Trophoblast cell (in vitro differentiated cells and primary cell): Measurements from ENCODE around the gene IGFBP5.

ENCODE experiments used
- DNase-seq, 2 donors: peaks; one replicate each; pipeline ENCODE4 v3.0.0-alpha.2; 2016
- H2AFZ ChIP-seq: 2 replicates; pipeline ENCODE4 v1.6.1; 2013; ENCODE audit warnings: low read length, moderate library complexity, mild to moderate bottlenecking; ENCODE audit not compliant: insufficient read depth, poor library complexity
- H2AK5ac ChIP-seq: 2 replicates; pipeline ENCODE4 v1.6.1; 2013; ENCODE audit warnings: mild to moderate bottlenecking, low read length
- H2BK120ac ChIP-seq: 2 replicates; pipeline ENCODE4 v1.6.1; 2013; ENCODE audit warnings: low read length, mild to moderate bottlenecking, moderate library complexity; ENCODE audit not compliant: insufficient read depth, poor library complexity
- H2BK12ac ChIP-seq: 2 replicates; pipeline ENCODE4 v1.6.1; 2013; ENCODE audit warnings: mild to moderate bottlenecking, low read length, moderate library complexity
- H2BK5ac ChIP-seq: 2 replicates; pipeline ENCODE4 v1.6.1; 2013; ENCODE audit warnings: low read length, low read depth, moderate library complexity, mild to moderate bottlenecking; ENCODE audit not compliant: poor library complexity
- H3K14ac ChIP-seq: 2 replicates; pipeline ENCODE4 v1.6.1; 2013; ENCODE audit warnings: mild to moderate bottlenecking, low read length
- H3K18ac ChIP-seq: 2 replicates; pipeline ENCODE4 v1.6.1; 2013; ENCODE audit warnings: mild to moderate bottlenecking, low read length
- H3K23ac ChIP-seq: 2 replicates; pipeline ENCODE4 v1.6.1; 2013; ENCODE audit warnings: low read length
- H3K27ac ChIP-seq: 2 replicates; pipeline ENCODE4 v1.5.1; 2013; ENCODE audit warnings: low read depth, mild to moderate bottlenecking, inconsistent platforms, low read length, moderate library complexity
- H3K27me3 ChIP-seq: 2 replicates; pipeline ENCODE4 v1.6.1; 2013; ENCODE audit warnings: inconsistent platforms, mild to moderate bottlenecking, low read length, moderate library complexity; ENCODE audit not compliant: insufficient read depth
- H3K36me3 ChIP-seq, 2 experiments: 1 replicate in 1 of 2; 2 replicates in 1 of 2; pipeline ENCODE4 v1.6.1; 2013; ENCODE audit warnings: low read length in 2 of 2, mild to moderate bottlenecking in 2 of 2, moderate library complexity in 1 of 2; ENCODE audit not compliant: insufficient read depth in 2 of 2, control insufficient read depth in 1 of 2
- H3K4ac ChIP-seq: 2 replicates; pipeline ENCODE4 v1.6.1; 2013; ENCODE audit warnings: low read depth, mild to moderate bottlenecking, low read length, moderate library complexity
- H3K4me1 ChIP-seq, 2 experiments: 1 replicate in 1 of 2; 2 replicates in 1 of 2; pipeline ENCODE4 v1.6.1; 2013; ENCODE audit warnings: low read length in 2 of 2, mild to moderate bottlenecking in 2 of 2, moderate library complexity in 1 of 2; ENCODE audit not compliant: insufficient read depth in 2 of 2, control insufficient read depth in 1 of 2
- H3K4me2 ChIP-seq: 2 replicates; pipeline ENCODE4 v1.6.1; 2013; ENCODE audit warnings: inconsistent platforms, mild to moderate bottlenecking, low read length, moderate library complexity
- H3K4me3 ChIP-seq: 2 replicates; pipeline ENCODE4 v1.5.1; 2013; ENCODE audit warnings: mild to moderate bottlenecking, low read depth, low read length, inconsistent platforms
- H3K79me1 ChIP-seq: one replicate; pipeline ENCODE4 v1.6.1; 2013; ENCODE audit warnings: low read length
- H3K79me2 ChIP-seq: 2 replicates; pipeline ENCODE4 v1.6.1; 2013; ENCODE audit warnings: low read length, mild to moderate bottlenecking; ENCODE audit not compliant: control insufficient read depth, insufficient read depth, poor library complexity
- H3K9ac ChIP-seq: 2 replicates; pipeline ENCODE4 v1.6.1; 2013; ENCODE audit warnings: mild to moderate bottlenecking, low read length
- H3K9me3 ChIP-seq: 2 replicates; pipeline ENCODE4 v1.6.1; 2013; ENCODE audit warnings: low read depth, mild to moderate bottlenecking, control low read depth, inconsistent platforms, low read length; ENCODE audit not compliant: insufficient read depth
- H4K12ac ChIP-seq: 2 replicates; pipeline ENCODE4 v1.6.1; 2013; ENCODE audit warnings: low read depth, mild to moderate bottlenecking, low read length, moderate library complexity
- H4K8ac ChIP-seq: 2 replicates; pipeline ENCODE4 v1.6.1; 2013; ENCODE audit warnings: low read depth, mild to moderate bottlenecking, low read length, moderate library complexity
- H4K91ac ChIP-seq: one replicate; pipeline ENCODE4 v1.6.1; 2013; ENCODE audit warnings: low read depth, mild to moderate bottlenecking, low read length, moderate library complexity
- WGBS: extraction: QIAGEN DNeasy Blood & Tissue Kit; methylation state at CpG from one replicate; pipeline ENCODE4 v1.1.7; 2013; ENCODE audit warnings: missing lambda C conversion rate; ENCODE audit not compliant: insufficient read length, insufficient coverage; ENCODE audit errors: extremely low coverage; 5-methylcytosine and 5-hydroxymethylcytosine counted together

IGFBP5 gene

GRCh38 chr2:216700781-216701180 is 5.4 kb upstream of the IGFBP5 start:
- no peak overlapping the region for H3K14ac ChIP-seq
- WGBS: no CpG with 5 or more reads among the region's 5 CpGs

DNA sequence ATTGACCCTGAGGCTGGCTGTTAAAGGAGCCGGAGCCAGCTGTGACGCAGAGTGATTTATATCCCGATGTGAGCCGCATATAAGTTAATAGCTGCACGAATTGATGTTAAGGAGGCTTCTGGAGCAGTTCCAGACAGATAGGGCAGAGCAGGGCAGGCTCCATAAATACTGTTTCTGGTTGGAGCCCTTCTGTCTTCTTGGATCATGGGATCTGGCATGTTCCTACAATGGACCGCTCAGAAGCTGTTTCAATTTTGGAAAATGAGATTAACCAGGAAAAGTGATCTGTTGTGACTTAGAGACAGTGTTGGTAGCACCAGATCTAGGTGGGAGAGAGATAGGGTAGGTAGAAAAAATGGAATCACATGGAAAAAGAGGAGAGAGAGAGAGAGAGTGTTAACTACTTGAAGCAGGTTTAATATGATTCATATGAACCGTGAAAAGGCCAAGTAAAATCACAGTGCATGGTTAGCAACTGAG is 4.8 kb upstream of the IGFBP5 start:
- Histone ChIP-seq H2BK120ac (no peak overlapping the region), H2AK5ac (no peak overlapping the region), H3K23ac (no peak overlapping the region), H3K4me1 (peaks cover 13 to 16% of the 10 kb centered on the region in 2 experiments), H2AFZ (no peak overlapping the region), H4K91ac (peak overlapping the region; percentile 8), H2BK5ac (no peak overlapping the region), H3K79me1 (peaks cover 8% of the 10 kb centered on the region), H3K9me3 (no peaks in the 10 kb centered on the region), H3K36me3 (no peaks in the 10 kb centered on the region), H2BK12ac (peak overlapping the region; percentile 19), H3K9ac (no peak overlapping the region), H4K12ac (no peak overlapping the region), H4K8ac (no peak overlapping the region), H3K79me2 (no peaks in the 10 kb centered on the region), H3K4ac (no peak overlapping the region), H3K4me2 (no peak overlapping the region), H3K27ac (no peak overlapping the region), H3K27me3 (no peaks in the 10 kb centered on the region), H3K14ac (no peak overlapping the region), H3K4me3 (no peak overlapping the region), H3K18ac (no peak overlapping the region)
- DNase-seq: no peak
- no CpG with 5 or more reads among the region's 7 CpGs for WGBS

More at GRCh38 chr2:216700781-216701180, 5.4 kb upstream of the IGFBP5 start:
- no peak overlapping the region for H2AFZ ChIP-seq
- peak overlapping the region; percentile 52 for H2BK5ac ChIP-seq
- peak overlapping the region; percentile 26 for H4K91ac ChIP-seq
- no peaks in the 10 kb centered on the region for H3K36me3 ChIP-seq
- H2BK120ac ChIP-seq: peak overlapping the region; percentile 30
- no peak overlapping the region for H3K18ac ChIP-seq
- no peak overlapping the region for H3K4me2 ChIP-seq
- peaks cover 8% of the 10 kb centered on the region for H3K79me1 ChIP-seq
- H3K4me1 ChIP-seq: peaks cover 8 to 13% of the 10 kb centered on the region in 2 experiments
- H3K27me3 ChIP-seq: no peaks in the 10 kb centered on the region
- no peak overlapping the region for H3K9ac ChIP-seq
- H4K12ac ChIP-seq: no peak overlapping the region
- no peak overlapping the region for H4K8ac ChIP-seq
- H3K27ac ChIP-seq: no peak overlapping the region
- no peaks in the 10 kb centered on the region for H3K9me3 ChIP-seq
- H3K79me2 ChIP-seq: no peaks in the 10 kb centered on the region
- peak overlapping the region; percentile 5 for H2AK5ac ChIP-seq
- H2BK12ac ChIP-seq: no peak overlapping the region
- no peak overlapping the region for H3K4ac ChIP-seq
- no peak overlapping the region for H3K4me3 ChIP-seq
- no peak overlapping the region for H3K23ac ChIP-seq
- no peak for DNase-seq

GRCh38 chr2:216698895-216699294 is 3.5 kb upstream of the IGFBP5 start:
- H2BK12ac ChIP-seq: peak overlapping the region; percentile 83
- H3K9ac ChIP-seq: no peak overlapping the region
- WGBS: no CpG with 5 or more reads among the region's 5 CpGs
- no peak overlapping the region for H3K27ac ChIP-seq
- H3K4me2 ChIP-seq: no peak overlapping the region
- H3K36me3 ChIP-seq: no peaks in the 10 kb centered on the region
- peak overlapping the region; percentile 37 for H2BK5ac ChIP-seq
- peaks cover 7% of the 10 kb centered on the region for H3K27me3 ChIP-seq
- no peak overlapping the region for H4K12ac ChIP-seq
- no peak overlapping the region for H3K4me3 ChIP-seq
- H3K79me2 ChIP-seq: peaks cover 6% of the 10 kb centered on the region
- peak overlapping the region; percentile 16 for H2BK120ac ChIP-seq
- no peak overlapping the region for H3K23ac ChIP-seq
- peaks cover 13 to 24% of the 10 kb centered on the region in 2 experiments for H3K4me1 ChIP-seq
- peak overlapping the region; percentile 94 for H3K4ac ChIP-seq
- peaks cover 15% of the 10 kb centered on the region for H3K79me1 ChIP-seq
- peak overlapping the region; percentile 68 for H4K91ac ChIP-seq
- H3K18ac ChIP-seq: peak overlapping the region; percentile 60
- peak overlapping the region; percentile 67 for H2AK5ac ChIP-seq
- DNase-seq: peak; percentile 17 to 66
- H3K14ac ChIP-seq: peak overlapping the region; percentile 33
- H2AFZ ChIP-seq: no peak overlapping the region
- H3K9me3 ChIP-seq: no peaks in the 10 kb centered on the region
- no peak overlapping the region for H4K8ac ChIP-seq

- Histone ChIP-seq H3K9me3 (no peaks in the 10 kb centered on the region), H3K4me2 (no peak overlapping the region), H3K4ac (no peak overlapping the region), H3K23ac (no peak overlapping the region), H3K18ac (no peak overlapping the region), H3K79me2 (peaks cover 6% of the 10 kb centered on the region), H3K4me1 (peaks cover 13 to 26% of the 10 kb centered on the region in 2 experiments), H3K4me3 (no peak overlapping the region), H4K91ac (peak overlapping the region; percentile 65), H2BK12ac (no peak overlapping the region), H3K36me3 (no peaks in the 10 kb centered on the region), H4K8ac (no peak overlapping the region), H4K12ac (no peak overlapping the region), H2AK5ac (no peak overlapping the region), H2AFZ (no peak overlapping the region), H3K9ac (no peak overlapping the region), H3K27ac (no peak overlapping the region), H3K14ac (no peak overlapping the region), H3K27me3 (peaks cover 7% of the 10 kb centered on the region), H2BK120ac (peak overlapping the region; percentile 69), H3K79me1 (peaks cover 17% of the 10 kb centered on the region), H2BK5ac (no peak overlapping the region)
- WGBS: no CpG with 5 or more reads among the region's 6 CpGs
- DNase-seq: no peak
These were observed 2.9 kb upstream of the IGFBP5 start for GRCh38 chr2:216698293-216698692.
